ENCODE results near the gene ARIH2.

- no peak for TF ChIP-seq POLR2A (IDR thresholded peaks at IDR 0.05; ENCODE audit: low read length)
- TF ChIP-seq GATA1 (IDR thresholded peaks at IDR 0.05; ENCODE audit: low read depth, low read length), result no peak
Measured at GRCh38 chr3:48997714-48998637, 79.3 kb downstream of the ARIH2 start.

All from erythroblast (primary cell).